K562 (cell line): Measurements from ENCODE around the gene FAM114A1. TPM values are rescaled to one million over a fixed set of nuclear protein-coding genes. Genes with fewer than 3 reads are reported as not detected.
A peak's percentile ranks its signal among the peaks of the same experiment; 100 is the strongest.

ENCODE experiments used
- BRD9 ChIP-seq: fragments of 450-650 bp; IDR thresholded peaks from 2 replicates; pipeline ENCODE4 v1.6.1; 2018; ENCODE audit warnings: low read depth; ENCODE audit not compliant: partially characterized antibody
- CEBPB ChIP-seq: fragments of 450-650 bp; IDR thresholded peaks from 2 replicates; pipeline ENCODE4 v1.6.1; 2016; ENCODE audit warnings: missing genetic modification characterization, missing compliant biosample characterization
- GTF2A2 ChIP-seq: IDR thresholded peaks from 2 replicates; pipeline ENCODE4 v1.6.1; 2016; ENCODE audit warnings: mild to moderate bottlenecking, missing genetic modification characterization, missing compliant biosample characterization
- IRF9 ChIP-seq: fragments of 450-650 bp; IDR thresholded peaks from 2 replicates; pipeline ENCODE4 v1.6.1; 2016; ENCODE audit warnings: missing biosample characterization, missing genetic modification characterization
- NR3C1 ChIP-seq: sonication (generic); formaldehyde crosslinking; IDR thresholded peaks from 2 replicates; pipeline ENCODE4 v1.8.1; 2022; ENCODE audit warnings: missing genetic modification reagents
- NRF1 ChIP-seq, 2 experiments: fragments of 450-650 bp; IDR thresholded peaks in 1 of 2; conservative IDR thresholded peaks in 1 of 2; 2 replicates each; pipeline ENCODE4 v1.6.1; 2014; ENCODE audit warnings: mild to moderate bottlenecking in 2 of 2
- TARDBP ChIP-seq: fragments of 450-650 bp; IDR thresholded peaks from 2 replicates; pipeline ENCODE4 v1.6.1; 2016
- ZNF589 ChIP-seq: fragments of 200-800 bp; sonication (Bioruptor generic); IDR thresholded peaks from 2 replicates; pipeline ENCODE4 v1.6.1; 2016; ENCODE audit warnings: low read depth, missing genetic modification characterization, missing compliant biosample characterization
- polyA plus RNA-seq, 8 experiments: library from polyadenylated mRNA; depleted of rRNA in 4 of 8; stranded (reverse) in 5 of 8; unstranded in 3 of 8; fragments of >200 nt; fragmentation: Nextera tagmentation in 2 of 8; fragmentation: Illumina TruSeq in 1 of 8; extraction: Ambion mirVana in 2 of 8; extraction: Trizol in 1 of 8; gene quantifications; 2 replicates each; pipeline versions ENCODE4 v1.2.1 to v1.2.3, GENCODE V29; 2011 to 2014; ENCODE audit warnings: inconsistent platforms in 1 of 8, missing spikeins in 1 of 8
- total RNA-seq, 7 experiments: library from RNA; depleted of rRNA in 6 of 7; stranded (reverse); fragments of >200 nt in 6 of 7; fragmentation: Illumina TruSeq in 2 of 7; extraction: Trizol in 2 of 7; gene quantifications; 2 replicates each; pipeline versions ENCODE4 v1.2.1 to v1.2.3, GENCODE V29; 2011 to 2021; ENCODE audit warnings: low replicate concordance in 1 of 7
- TF ChIP-seq, protein P1 (sequence below): fragments of 150-350 bp; conservative IDR thresholded peaks from 2 replicates; pipeline ENCODE4 v1.6.1; 2014; ENCODE audit warnings: low read length
- TF ChIP-seq, protein P2 (sequence below), 2 experiments: fragments of 450-650 bp; formaldehyde crosslinking in 1 of 2; IDR thresholded peaks; 2 replicates each; pipeline versions ENCODE4 v1.4.0 to v1.6.1; 2014 to 2020; ENCODE audit warnings: mild to moderate bottlenecking in 2 of 2, borderline replicate concordance in 1 of 2, low read depth in 1 of 2
- TF ChIP-seq, protein P3 (sequence below): fragments of 250-450 bp; sonication (Bioruptor Pico); IDR thresholded peaks from 2 replicates; pipeline ENCODE4 v1.8.0; 2022; ENCODE audit warnings: moderate library complexity, mild to moderate bottlenecking, inconsistent platforms
- TF ChIP-seq, protein P4 (sequence below): fragments of 200-800 bp; sonication (Bioruptor generic); IDR thresholded peaks from 2 replicates; pipeline ENCODE4 v1.6.1; 2017; ENCODE audit warnings: missing genetic modification characterization, missing compliant biosample characterization

The FAM114A1 gene
- total and polyA plus RNA-seq, 9 of the 15 experiments (the other 6 are each of a cell fraction or from before 2014, with no cell fraction given) = 1.8 to 12.0 (median 4.3) TPM

DNA sequence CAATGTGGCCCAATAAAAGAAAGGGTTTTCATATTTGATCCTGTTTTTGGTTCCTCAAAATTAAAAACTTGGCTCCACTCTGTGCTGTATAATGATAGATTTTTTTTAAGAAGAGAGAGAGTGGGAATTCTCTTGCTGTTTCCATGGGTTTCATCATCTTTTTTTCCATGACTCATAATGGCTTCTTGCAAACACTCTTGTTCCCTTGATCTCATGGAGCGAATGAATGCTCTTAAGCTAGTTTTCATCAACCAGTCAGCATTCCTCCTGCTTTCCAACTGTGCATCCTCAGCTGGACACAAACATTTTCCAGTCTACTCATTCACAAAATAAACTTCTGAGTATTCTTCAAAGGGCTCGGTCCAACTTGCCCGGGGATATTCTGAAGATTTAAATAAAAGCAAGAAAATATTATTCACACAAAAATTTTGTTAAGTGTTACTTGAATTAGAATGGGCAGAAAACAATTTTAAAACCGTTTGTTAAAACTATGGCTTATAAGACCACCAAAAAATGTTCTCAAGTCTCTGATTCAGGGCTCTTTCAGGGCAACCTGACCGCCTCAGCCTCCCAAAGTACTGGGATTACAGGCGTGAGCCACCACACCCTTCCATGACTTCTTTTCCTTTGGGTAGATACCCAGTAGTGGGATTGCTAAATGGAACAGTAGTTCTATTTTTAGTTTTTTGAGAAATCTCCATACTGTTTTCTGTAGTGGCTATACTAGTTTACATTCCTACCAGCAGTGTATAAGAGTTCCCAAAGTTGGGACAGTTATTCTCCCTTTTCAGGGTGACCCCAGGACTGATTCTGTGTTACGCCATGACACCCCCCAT is 99.9 kb downstream of the FAM114A1 start (continued):
- TF ChIP-seq, protein P1, sequence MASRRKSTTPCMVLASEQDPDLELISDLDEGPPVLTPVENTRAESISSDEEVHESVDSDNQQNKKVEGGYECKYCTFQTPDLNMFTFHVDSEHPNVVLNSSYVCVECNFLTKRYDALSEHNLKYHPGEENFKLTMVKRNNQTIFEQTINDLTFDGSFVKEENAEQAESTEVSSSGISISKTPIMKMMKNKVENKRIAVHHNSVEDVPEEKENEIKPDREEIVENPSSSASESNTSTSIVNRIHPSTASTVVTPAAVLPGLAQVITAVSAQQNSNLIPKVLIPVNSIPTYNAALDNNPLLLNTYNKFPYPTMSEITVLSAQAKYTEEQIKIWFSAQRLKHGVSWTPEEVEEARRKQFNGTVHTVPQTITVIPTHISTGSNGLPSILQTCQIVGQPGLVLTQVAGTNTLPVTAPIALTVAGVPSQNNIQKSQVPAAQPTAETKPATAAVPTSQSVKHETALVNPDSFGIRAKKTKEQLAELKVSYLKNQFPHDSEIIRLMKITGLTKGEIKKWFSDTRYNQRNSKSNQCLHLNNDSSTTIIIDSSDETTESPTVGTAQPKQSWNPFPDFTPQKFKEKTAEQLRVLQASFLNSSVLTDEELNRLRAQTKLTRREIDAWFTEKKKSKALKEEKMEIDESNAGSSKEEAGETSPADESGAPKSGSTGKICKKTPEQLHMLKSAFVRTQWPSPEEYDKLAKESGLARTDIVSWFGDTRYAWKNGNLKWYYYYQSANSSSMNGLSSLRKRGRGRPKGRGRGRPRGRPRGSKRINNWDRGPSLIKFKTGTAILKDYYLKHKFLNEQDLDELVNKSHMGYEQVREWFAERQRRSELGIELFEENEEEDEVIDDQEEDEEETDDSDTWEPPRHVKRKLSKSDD = no peak
- TF ChIP-seq, protein P2, sequence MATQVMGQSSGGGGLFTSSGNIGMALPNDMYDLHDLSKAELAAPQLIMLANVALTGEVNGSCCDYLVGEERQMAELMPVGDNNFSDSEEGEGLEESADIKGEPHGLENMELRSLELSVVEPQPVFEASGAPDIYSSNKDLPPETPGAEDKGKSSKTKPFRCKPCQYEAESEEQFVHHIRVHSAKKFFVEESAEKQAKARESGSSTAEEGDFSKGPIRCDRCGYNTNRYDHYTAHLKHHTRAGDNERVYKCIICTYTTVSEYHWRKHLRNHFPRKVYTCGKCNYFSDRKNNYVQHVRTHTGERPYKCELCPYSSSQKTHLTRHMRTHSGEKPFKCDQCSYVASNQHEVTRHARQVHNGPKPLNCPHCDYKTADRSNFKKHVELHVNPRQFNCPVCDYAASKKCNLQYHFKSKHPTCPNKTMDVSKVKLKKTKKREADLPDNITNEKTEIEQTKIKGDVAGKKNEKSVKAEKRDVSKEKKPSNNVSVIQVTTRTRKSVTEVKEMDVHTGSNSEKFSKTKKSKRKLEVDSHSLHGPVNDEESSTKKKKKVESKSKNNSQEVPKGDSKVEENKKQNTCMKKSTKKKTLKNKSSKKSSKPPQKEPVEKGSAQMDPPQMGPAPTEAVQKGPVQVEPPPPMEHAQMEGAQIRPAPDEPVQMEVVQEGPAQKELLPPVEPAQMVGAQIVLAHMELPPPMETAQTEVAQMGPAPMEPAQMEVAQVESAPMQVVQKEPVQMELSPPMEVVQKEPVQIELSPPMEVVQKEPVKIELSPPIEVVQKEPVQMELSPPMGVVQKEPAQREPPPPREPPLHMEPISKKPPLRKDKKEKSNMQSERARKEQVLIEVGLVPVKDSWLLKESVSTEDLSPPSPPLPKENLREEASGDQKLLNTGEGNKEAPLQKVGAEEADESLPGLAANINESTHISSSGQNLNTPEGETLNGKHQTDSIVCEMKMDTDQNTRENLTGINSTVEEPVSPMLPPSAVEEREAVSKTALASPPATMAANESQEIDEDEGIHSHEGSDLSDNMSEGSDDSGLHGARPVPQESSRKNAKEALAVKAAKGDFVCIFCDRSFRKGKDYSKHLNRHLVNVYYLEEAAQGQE (IDR thresholded peaks at IDR 0.05; ENCODE audit: borderline replicate concordance) = no peak
- TF ChIP-seq, protein P2 (CRISPR knock-in tag; IDR thresholded peaks at IDR 0.05; ENCODE audit: low read depth) = no peak
- TF ChIP-seq GTF2A2 (tag) (peak; percentile 63), BRD9 (peak; percentile 83), CEBPB (tag) (peak; percentile 34; the same call in 1 of the 2 replicates), NR3C1 (CRISPR knock-in tag) (no peak), IRF9 (tag) (peak; percentile 85; the same call in 1 of the 2 replicates), ZNF589 (CRISPR knock-in tag) (peak; percentile 99), TARDBP (no peak), NRF1 (conservative IDR thresholded peaks at IDR 0.05 in 1 of 2, IDR thresholded peaks at IDR 0.05 in 1 of 2) (0 out of 4 replicates have a peak, but pooled peaks of 1 of the 2 experiments have one; percentile 11)
- TF ChIP-seq, protein P3, sequence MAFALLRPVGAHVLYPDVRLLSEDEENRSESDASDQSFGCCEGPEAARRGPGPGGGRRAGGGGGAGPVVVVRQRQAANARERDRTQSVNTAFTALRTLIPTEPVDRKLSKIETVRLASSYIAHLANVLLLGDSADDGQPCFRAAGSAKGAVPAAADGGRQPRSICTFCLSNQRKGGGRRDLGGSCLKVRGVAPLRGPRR = no peak
- TF ChIP-seq, protein P4, sequence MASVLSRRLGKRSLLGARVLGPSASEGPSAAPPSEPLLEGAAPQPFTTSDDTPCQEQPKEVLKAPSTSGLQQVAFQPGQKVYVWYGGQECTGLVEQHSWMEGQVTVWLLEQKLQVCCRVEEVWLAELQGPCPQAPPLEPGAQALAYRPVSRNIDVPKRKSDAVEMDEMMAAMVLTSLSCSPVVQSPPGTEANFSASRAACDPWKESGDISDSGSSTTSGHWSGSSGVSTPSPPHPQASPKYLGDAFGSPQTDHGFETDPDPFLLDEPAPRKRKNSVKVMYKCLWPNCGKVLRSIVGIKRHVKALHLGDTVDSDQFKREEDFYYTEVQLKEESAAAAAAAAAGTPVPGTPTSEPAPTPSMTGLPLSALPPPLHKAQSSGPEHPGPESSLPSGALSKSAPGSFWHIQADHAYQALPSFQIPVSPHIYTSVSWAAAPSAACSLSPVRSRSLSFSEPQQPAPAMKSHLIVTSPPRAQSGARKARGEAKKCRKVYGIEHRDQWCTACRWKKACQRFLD (CRISPR knock-in tag) = peak; percentile 82; the same call in 1 of the 2 replicates
